HG02885 (cell line): ENCODE data around the gene ADAMTS17.
"Not testable (repeated sequence)": the region's sequence is repeated elsewhere in the genome, so short reads cannot be mapped to it uniquely, and the experiment has no call there.

ENCODE experiments used
- ATAC-seq: cut with Tn5 transposase; IDR thresholded peaks from one replicate; pipeline ENCODE4 v1.9.1; 2021; ENCODE audit warnings: mild to moderate bottlenecking; ENCODE audit not compliant: unreplicated experiment, poor library complexity

The ADAMTS17 gene

GRCh38 chr15:100066521-100067280 lies 275.1 kb downstream of the ADAMTS17 start:
- ATAC-seq: not testable (repeated sequence)

- ATAC-seq: no peak
Observed at GRCh38 chr15:100061944-100062343, 279.8 kb downstream of the ADAMTS17 start.

GRCh38 chr15:100060276-100060926 lies 281.4 kb downstream of the ADAMTS17 start:
- ATAC-seq: no peak

DNA sequence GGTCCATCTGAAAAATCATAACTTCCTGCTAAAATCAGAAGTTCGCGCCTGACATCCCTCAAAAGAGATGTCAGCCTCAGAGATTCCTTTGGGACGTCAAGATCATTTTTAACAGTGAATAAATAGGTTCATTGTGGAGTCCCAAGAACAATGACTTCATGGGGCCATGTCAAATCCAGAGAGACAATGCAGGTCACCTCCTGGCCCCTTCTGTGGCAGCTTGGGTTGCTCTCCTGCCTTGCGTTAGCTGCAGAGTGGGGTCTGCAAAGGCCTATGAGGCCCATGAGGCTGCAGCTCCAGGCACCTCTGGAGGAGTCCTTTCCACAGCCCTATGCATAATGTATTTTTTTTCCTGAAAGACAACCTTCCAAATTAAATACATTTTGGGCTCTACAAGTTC lies 282.3 kb downstream of the ADAMTS17 start:
- ATAC-seq: no peak

DNA sequence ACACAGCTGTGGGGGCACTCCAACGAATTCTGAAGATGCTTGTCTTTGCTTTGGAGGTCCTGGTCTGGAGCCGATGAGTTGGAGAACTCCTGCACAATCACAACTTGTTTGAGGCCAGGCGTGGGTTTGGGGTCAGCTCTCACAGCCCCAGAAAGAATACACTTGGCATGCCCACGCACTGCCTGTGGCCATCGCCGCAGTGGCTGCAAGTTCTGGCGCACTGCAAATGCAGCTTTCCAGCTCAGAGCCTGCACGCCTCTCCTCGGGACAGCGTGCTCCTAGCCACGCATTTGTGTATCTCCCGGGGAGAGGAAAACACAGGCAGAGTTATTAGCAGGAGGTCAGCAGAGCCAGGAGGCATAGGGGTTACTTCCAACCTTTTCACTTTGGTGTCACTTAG lies 282.7 kb downstream of the ADAMTS17 start:
- ATAC-seq: no peak

GRCh38 chr15:100058458-100058857 lies 283.3 kb downstream of the ADAMTS17 start:
- no peak for ATAC-seq

- no peak for ATAC-seq
Observed at GRCh38 chr15:100057281-100057680, 284.5 kb downstream of the ADAMTS17 start.

- ATAC-seq: no peak
Observed at GRCh38 chr15:100056411-100057072, 285.2 kb downstream of the ADAMTS17 start.

DNA sequence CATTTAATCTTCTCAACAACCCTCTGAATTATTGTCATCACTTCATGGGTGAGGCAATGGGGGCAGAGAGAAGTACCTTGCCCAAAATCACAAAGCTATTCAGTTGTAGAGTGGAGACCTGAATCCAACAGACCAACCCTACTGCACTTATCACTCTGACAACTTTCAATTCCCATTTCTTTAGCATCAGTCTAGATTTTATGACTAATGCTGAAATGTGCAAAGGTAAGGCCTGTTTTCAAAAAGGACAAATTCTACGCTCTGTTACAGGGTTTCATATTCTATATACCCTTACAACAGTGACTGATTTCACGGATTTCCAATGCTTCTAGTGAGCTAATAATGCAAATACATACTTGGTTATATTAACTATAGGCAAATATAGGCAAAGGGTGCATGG lies 286.0 kb downstream of the ADAMTS17 start:
- ATAC-seq: no peak

DNA sequence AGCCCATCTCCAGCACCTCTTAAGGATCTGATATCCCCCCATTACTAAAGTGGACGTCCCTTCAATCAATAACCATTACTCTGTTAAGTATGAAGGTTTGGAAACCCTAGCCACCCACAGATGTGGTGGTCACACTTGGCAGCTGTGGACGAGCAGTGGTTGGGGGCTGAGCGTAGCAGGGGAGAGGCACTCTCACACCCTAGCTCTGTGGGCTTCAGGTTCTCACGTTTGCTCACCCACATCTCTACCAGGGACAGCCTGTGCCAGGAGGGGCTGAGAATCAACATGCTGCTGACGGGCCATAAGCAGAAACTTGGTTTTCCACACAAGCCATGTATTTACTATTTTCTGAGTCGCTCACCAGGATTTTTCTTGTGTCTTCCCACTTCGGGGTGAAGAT lies 287.2 kb downstream of the ADAMTS17 start:
- no peak for ATAC-seq

GRCh38 chr15:100053474-100054121 lies 288.2 kb downstream of the ADAMTS17 start:
- ATAC-seq: no peak

- no peak for ATAC-seq
Observed at GRCh38 chr15:100052716-100053473, 288.9 kb downstream of the ADAMTS17 start.

DNA sequence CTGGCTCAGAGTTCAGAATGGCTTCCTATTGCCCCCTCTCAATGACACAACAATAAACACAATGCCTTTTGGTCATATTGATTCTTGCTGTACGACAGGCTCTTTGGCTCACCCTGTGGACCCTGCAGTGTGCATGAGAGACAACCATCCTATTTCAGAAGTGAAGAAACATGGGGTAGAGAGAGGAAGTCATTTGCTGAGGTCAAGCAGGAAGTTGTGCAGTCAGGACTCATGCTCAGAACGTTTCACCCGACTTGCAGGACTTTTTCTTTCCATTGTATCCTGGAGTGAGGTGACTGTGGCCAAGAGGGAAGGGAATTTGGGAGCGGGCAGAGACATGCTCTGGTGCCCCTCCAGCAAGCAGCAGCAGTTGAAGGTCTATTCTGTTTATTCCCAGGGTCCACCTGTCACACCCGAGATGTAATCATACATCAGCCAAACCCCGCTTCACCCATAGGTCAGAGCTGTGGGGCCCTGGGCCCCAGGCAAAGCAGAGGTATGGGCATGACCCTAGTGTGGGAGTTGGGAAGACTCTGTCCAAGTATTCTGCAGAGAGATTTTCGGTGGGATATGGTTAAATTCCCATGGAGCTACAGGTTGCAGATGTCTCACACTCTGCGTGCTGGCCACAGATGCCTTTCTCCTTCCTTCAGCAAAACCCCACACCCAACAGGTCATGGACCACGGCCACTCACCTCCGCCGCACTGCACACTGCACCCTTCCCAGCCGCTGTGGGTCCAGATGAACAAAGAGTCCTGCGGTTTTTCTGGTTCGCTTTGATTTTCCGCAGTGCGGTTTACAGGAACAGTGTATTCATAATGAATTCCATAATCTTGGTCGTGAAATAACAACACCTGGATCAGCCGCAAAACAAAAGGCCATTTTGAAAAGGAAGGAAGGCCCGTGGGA lies 290.6 kb downstream of the ADAMTS17 start:
- ATAC-seq: no peak

- ATAC-seq: no peak
Observed at GRCh38 chr15:100049936-100050876, 291.6 kb downstream of the ADAMTS17 start.

DNA sequence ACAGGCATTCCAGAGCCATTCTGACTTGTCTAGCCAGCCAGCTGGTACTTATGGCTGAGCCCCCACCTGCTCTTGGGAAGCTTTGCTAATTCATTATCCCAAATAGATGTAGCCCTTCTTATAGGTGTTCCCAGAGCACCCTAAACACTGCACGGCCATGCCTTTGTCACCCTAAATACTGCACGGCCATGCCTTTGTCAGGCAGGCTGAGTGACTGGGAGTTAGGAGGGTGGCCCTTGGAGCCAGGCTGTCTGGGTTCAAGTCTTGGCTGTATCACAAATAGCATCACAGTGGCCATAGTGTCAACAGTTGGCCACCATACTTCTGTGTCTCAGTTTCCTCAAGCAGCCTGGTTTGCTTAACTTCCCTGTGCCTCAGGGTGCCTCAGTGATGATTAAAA lies 292.3 kb downstream of the ADAMTS17 start:
- no peak for ATAC-seq

DNA sequence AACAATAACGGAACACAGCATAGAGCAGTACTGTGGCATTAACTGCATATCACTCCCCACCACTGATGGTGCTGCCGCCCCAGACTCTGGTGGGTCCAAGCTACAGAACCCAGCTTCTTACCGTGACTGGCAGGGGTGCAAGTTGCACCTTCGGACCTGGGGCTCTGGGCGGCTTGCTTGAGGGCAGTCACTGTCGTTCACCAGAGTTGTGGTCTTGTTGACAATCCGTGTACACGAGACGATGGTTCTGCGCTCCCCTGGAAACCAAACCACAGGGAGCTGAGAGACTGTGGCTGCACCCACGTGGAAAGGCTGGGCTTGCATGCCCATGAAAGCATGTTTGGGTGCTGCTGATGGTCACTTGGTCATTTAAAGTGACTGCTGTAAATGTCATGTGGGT lies 293.0 kb downstream of the ADAMTS17 start:
- ATAC-seq: no peak

- ATAC-seq: no peak
Observed at GRCh38 chr15:100043692-100044091, 298.1 kb downstream of the ADAMTS17 start.

DNA sequence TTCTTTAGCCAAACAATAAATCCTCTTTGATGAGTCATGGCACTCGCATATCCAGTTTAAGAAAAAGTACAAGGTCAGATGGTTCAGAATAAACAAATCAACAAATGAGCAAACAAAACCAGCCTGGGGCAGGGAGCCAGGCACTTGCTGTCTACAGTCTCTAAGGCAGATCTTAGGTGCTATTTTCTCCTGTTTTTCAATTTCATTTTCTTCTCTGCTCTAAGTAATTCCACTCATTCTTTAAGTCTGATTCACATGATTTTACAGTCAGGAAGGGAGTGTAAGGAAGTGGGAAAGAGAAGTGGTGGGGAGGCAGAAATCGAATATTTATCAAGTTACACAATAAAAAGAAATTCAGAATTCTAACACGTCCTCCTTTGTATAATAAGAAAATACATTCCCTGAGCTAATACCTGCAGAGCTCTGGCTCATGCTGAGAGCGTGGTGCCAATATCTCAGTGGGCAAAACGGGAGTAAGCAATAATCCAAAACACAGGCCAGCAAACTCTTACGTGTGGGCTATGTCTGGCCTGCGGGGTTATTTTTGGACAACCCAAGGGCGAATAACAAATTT lies 298.6 kb downstream of the ADAMTS17 start:
- ATAC-seq: no peak
